Keratinocyte (primary cell): Measurements from ENCODE around the gene RER1.

ENCODE experiments used
- EZH2 ChIP-seq: IDR thresholded peaks from one replicate; pipeline ENCODE4 v1.6.1; 2012; ENCODE audit warnings: inconsistent platforms, mild to moderate bottlenecking, low read length, moderate library complexity
- TF ChIP-seq, protein P1 (sequence below), 3 experiments: IDR thresholded peaks in 1 of 3; conservative IDR thresholded peaks in 1 of 3; optimal IDR thresholded peaks in 1 of 3; 2 replicates in 2 of 3; 3 replicates in 1 of 3; pipeline versions ENCODE3 to v1.5.1; 2011; ENCODE audit warnings: low read length in 3 of 3, mild to moderate bottlenecking in 3 of 3, moderate library complexity in 2 of 3, control low read depth in 1 of 3, inconsistent platforms in 1 of 3; ENCODE audit not compliant: insufficient read depth in 2 of 3; ENCODE audit errors: extremely low read depth in 1 of 3

DNA sequence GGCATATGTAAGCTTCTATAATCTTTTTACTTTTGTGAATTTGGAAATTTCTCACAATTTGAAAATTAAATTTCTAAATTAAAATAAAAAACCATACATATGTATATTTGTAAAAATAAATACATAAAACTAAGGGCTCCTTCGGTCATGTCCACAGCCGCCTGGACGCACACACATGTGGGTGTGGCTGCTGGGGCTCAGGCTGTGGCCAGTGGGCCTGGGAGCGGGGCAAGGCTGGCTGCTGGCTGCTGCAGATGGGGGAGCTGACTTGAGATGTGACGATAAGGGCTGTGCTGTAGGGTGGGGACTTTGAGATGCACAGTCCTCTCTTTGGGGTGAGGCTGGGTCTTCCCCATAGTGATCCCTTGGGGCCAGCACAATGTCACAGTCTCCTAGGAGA, 4.8 kb downstream of the RER1 start:
- TF ChIP-seq, protein P1, sequence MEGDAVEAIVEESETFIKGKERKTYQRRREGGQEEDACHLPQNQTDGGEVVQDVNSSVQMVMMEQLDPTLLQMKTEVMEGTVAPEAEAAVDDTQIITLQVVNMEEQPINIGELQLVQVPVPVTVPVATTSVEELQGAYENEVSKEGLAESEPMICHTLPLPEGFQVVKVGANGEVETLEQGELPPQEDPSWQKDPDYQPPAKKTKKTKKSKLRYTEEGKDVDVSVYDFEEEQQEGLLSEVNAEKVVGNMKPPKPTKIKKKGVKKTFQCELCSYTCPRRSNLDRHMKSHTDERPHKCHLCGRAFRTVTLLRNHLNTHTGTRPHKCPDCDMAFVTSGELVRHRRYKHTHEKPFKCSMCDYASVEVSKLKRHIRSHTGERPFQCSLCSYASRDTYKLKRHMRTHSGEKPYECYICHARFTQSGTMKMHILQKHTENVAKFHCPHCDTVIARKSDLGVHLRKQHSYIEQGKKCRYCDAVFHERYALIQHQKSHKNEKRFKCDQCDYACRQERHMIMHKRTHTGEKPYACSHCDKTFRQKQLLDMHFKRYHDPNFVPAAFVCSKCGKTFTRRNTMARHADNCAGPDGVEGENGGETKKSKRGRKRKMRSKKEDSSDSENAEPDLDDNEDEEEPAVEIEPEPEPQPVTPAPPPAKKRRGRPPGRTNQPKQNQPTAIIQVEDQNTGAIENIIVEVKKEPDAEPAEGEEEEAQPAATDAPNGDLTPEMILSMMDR (optimal IDR thresholded peaks at IDR 0.05 in 1 of 3, IDR thresholded peaks at IDR 0.05 in 1 of 3, conservative IDR thresholded peaks at IDR 0.05 in 1 of 3; ENCODE audit: extremely low read depth in 1 of 3, insufficient read depth in 2 of 3, low read length in 3 of 3), result no peak
- TF ChIP-seq EZH2, result no peak
